Endothelial cell (in vitro differentiated cells): ENCODE results near the gene FOXL3. TPM values are rescaled to one million over a fixed set of nuclear protein-coding genes. Genes with fewer than 3 reads are reported as not detected.

ENCODE experiments used
- DNase-seq: peaks from one replicate; pipeline ENCODE4 v3.0.0; 2021; ENCODE audit warnings: low spot score
- H3K27ac Mint-ChIP-seq: one replicate; pipeline ENCODE4 v1.8.0; 2021; ENCODE audit warnings: mixed read lengths, inconsistent platforms; ENCODE audit not compliant: unreplicated experiment
- H3K27me3 Mint-ChIP-seq: one replicate; pipeline ENCODE4 v1.8.0; 2021; ENCODE audit warnings: mild to moderate bottlenecking, moderate library complexity, mixed read lengths, inconsistent platforms; ENCODE audit not compliant: unreplicated experiment
- H3K36me3 Mint-ChIP-seq: one replicate; pipeline ENCODE4 v1.8.0; 2021; ENCODE audit warnings: mild to moderate bottlenecking, low read depth, mixed read lengths, inconsistent platforms; ENCODE audit not compliant: unreplicated experiment
- H3K4me1 Mint-ChIP-seq: one replicate; pipeline ENCODE4 v1.8.0; 2021; ENCODE audit warnings: mild to moderate bottlenecking, mixed read lengths, inconsistent platforms; ENCODE audit not compliant: unreplicated experiment
- H3K4me3 Mint-ChIP-seq: one replicate; pipeline ENCODE4 v1.8.0; 2021; ENCODE audit warnings: mild to moderate bottlenecking, mixed read lengths, inconsistent platforms; ENCODE audit not compliant: unreplicated experiment
- H3K9me3 Mint-ChIP-seq: one replicate; pipeline ENCODE4 v1.8.0; 2021; ENCODE audit warnings: mixed read lengths, inconsistent platforms; ENCODE audit not compliant: unreplicated experiment
- total RNA-seq: library from RNA; stranded (reverse); fragmentation: NEBNext Ultra II Directional; extraction: Animal tissue kit (Norgen Biotek cat#: 25700); gene quantifications from one replicate; pipeline ENCODE4 v1.2.1, GENCODE V29; 2021; ENCODE audit not compliant: unreplicated experiment
- TF ChIP-seq, protein P1 (sequence below): fragments of 200-600 bp; sonication (generic); IDR thresholded peaks from one replicate; pipeline ENCODE4 v1.5.0; 2021; ENCODE audit warnings: antibody characterized with exemption; ENCODE audit not compliant: unreplicated experiment

Gene FOXL3
- total RNA-seq, 1 donor from 2014 or later: not detected

DNA sequence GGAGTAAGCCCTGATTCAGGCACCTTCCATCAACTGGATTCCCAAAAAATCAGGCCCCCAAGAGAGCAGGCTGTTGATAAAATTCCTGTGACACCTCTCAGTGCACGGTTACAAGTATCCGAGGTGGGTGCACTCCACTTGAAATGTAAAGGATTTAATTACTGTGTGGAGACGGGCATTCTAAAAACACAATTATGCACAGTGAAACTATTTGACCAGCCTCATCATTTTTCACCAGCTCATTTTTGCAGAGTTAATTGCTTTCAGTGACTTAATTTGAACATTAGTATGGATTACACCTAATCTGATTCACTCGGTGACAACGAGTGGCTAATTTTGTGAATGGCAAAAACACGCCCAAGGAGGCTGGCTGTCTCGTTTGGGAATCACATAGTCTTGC lies 2.3 kb downstream of the FOXL3 start:
- Mint-ChIP-seq H3K9me3 (peaks cover 8% of the 10 kb centered on the region), H3K27me3 (peaks cover 8% of the 10 kb centered on the region), H3K36me3 (peaks cover 3% of the 10 kb centered on the region), H3K4me3 (no peak overlapping the region), H3K4me1 (no peaks in the 10 kb centered on the region), H3K27ac (no peak overlapping the region)
- no peak for DNase-seq
- TF ChIP-seq, protein P1, sequence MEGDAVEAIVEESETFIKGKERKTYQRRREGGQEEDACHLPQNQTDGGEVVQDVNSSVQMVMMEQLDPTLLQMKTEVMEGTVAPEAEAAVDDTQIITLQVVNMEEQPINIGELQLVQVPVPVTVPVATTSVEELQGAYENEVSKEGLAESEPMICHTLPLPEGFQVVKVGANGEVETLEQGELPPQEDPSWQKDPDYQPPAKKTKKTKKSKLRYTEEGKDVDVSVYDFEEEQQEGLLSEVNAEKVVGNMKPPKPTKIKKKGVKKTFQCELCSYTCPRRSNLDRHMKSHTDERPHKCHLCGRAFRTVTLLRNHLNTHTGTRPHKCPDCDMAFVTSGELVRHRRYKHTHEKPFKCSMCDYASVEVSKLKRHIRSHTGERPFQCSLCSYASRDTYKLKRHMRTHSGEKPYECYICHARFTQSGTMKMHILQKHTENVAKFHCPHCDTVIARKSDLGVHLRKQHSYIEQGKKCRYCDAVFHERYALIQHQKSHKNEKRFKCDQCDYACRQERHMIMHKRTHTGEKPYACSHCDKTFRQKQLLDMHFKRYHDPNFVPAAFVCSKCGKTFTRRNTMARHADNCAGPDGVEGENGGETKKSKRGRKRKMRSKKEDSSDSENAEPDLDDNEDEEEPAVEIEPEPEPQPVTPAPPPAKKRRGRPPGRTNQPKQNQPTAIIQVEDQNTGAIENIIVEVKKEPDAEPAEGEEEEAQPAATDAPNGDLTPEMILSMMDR: no peak

DNA sequence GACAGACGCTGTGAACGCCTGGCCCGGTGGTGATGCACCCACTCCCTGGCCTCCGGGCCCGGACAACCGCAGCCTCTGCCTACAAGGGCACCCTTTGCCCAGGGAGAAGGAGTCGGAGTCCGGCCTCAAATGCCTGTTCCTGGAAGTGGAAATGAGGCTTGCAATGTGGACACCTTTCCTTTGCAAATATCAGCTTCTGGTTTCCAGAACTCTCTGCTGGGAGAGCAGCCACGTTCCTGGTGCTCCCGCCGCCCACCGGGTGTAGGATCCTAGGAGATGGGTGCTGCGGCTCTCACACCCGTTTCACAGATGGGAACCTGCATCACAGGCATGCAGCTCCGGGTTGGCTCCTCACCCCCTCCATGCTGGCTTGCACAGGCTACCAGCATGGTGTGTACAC lies 2.9 kb downstream of the FOXL3 start:
- H3K9me3 Mint-ChIP-seq: peaks cover 4% of the 10 kb centered on the region
- H3K36me3 Mint-ChIP-seq: peaks cover 3% of the 10 kb centered on the region
- H3K4me1 Mint-ChIP-seq: no peaks in the 10 kb centered on the region
- H3K27me3 Mint-ChIP-seq: peaks cover 9% of the 10 kb centered on the region
- no peak for DNase-seq
- TF ChIP-seq, protein P1: no peak
- H3K27ac Mint-ChIP-seq: no peak overlapping the region
- no peak overlapping the region for H3K4me3 Mint-ChIP-seq

DNA sequence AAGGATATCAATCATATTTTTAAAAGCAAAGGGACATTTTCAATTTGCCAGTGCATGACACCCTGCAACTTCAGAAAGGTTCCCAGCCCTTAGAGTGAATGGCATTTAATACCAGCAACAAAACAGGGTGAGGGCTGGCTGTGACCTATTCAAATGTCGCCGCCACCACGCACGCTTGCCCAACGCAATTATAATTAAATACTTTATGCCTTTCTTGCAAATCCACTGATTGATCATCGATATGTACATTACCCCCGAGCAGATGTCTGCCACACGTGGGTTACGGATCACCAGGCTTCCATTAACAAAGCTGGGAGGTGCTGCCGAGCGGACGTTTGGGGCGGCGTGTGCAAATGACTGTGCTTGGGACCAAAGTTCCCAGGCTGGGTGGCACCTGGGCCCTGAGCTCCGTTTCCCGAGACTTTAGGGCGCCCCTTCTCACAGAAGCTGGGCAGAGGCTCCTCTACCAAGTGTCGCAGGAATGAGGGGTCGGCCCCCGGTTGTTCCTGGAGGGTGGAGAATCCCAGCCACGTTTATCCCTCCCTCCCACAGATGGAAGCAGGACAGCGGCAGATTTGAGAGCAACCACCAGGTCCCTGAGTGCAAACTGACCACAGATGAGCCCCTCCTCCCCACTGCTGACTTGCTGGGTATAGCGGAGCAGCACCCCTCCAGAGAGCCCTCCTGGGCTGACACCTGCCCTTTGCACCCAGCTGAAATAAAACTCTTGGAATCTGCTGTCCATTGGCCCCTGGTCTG lies 3.9 kb downstream of the FOXL3 start:
- Mint-ChIP-seq H3K27ac (no peak overlapping the region), H3K36me3 (peaks cover 2% of the 10 kb centered on the region), H3K9me3 (peaks cover 3% of the 10 kb centered on the region), H3K4me1 (no peaks in the 10 kb centered on the region), H3K4me3 (no peak overlapping the region), H3K27me3 (peaks cover 12% of the 10 kb centered on the region)
- TF ChIP-seq, protein P1: no peak
- DNase-seq: no peak

DNA sequence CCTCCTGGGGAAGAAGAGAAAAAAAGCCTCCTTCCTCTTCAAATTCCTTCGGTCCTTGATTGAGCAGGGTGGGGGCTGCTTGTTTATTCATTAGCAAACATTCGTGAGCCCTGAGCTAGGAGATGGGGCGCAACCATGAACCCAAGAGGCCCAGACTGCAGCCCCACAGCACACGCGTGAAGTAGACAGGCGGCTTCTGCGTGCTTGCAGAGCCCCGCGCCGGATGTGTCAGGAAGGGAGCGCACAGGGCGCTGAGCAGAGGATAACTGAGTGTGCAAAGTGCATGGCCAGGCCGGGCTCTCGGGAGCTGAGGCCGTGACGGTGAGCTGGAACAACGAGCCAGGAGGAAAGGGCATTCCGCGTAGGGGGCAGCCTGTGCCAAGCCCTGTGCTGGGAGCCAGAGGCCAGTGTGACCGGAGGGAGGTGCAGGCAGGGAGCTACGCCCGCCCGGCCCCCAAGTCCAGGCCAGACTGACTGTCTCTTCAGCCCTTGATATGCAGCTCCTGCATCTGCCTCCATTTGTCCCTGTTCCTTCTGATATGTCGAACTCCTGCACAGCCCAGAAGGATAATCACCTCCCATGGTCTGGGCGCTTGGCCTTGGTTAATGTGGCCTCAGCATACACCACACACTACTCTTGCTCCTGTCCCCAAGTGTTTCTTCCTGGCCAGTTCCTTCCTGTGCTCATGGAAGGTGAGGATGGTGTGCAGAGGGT lies 4.6 kb downstream of the FOXL3 start:
- H3K27ac Mint-ChIP-seq: no peak overlapping the region
- no peaks in the 10 kb centered on the region for H3K36me3 Mint-ChIP-seq
- TF ChIP-seq, protein P1: no peak
- H3K9me3 Mint-ChIP-seq: no peaks in the 10 kb centered on the region
- H3K4me3 Mint-ChIP-seq: no peak overlapping the region
- peaks cover 12% of the 10 kb centered on the region for H3K27me3 Mint-ChIP-seq
- no peaks in the 10 kb centered on the region for H3K4me1 Mint-ChIP-seq
- DNase-seq: no peak
